CD4-positive, alpha-beta T cell (primary cell): ENCODE results near the gene SEPTIN3. TPM values are rescaled to one million over a fixed set of nuclear protein-coding genes. Genes with fewer than 3 reads are reported as not detected.

Experiments
- ATAC-seq: fragments of 200-7000 bp; cut with Tn5 transposase; one replicate; pipeline ENCODE4 v1.10.0; 2022; ENCODE audit warnings: mild to moderate bottlenecking; ENCODE audit not compliant: poor library complexity
- CTCF ChIA-PET: fragments of 350-600 bp; sonication (Branson Sonifier 250); formaldehyde crosslinking; loops from one replicate; lab custom pipeline; 2021; ENCODE audit warnings: antibody characterized with exemption, inconsistent platforms; lab: Charles Lee
- POLR2A ChIA-PET: fragments of 350-600 bp; sonication (Branson Sonifier 250); formaldehyde crosslinking; loops from one replicate; lab custom pipeline; 2021; ENCODE audit warnings: antibody characterized with exemption, inconsistent platforms; lab: Charles Lee
- DNase-seq, 14 experiments: peaks; one replicate each; pipeline ENCODE4 v3.0.0-alpha.2; 2013 to 2020; ENCODE audit warnings: mixed read lengths in 2 of 14
- H3K27ac ChIP-seq, 2 donors: one replicate each; pipeline versions ENCODE4 v1.5.1 to v1.7.0; 2013; ENCODE audit warnings: low read length in 2 of 2, low read depth in 1 of 2, mild to moderate bottlenecking in 1 of 2
- H3K27me3 ChIP-seq, 2 experiments: 1 replicate in 1 of 2; 2 replicates in 1 of 2; pipeline versions ENCODE4 v1.6.1 to v1.7.0; 2013; ENCODE audit warnings: low read length in 2 of 2, control low read depth in 1 of 2, mild to moderate bottlenecking in 1 of 2, moderate library complexity in 1 of 2; ENCODE audit not compliant: insufficient read depth in 2 of 2, control insufficient read depth in 1 of 2
- H3K36me3 ChIP-seq: one replicate; pipeline ENCODE4 v1.6.1; 2013; ENCODE audit warnings: low read length, control low read depth; ENCODE audit not compliant: insufficient read depth
- H3K4me1 ChIP-seq: one replicate; pipeline ENCODE4 v1.6.1; 2013; ENCODE audit warnings: low read length, control low read depth; ENCODE audit not compliant: insufficient read depth
- H3K4me3 ChIP-seq: one replicate; pipeline ENCODE4 v1.5.1; 2013; ENCODE audit warnings: mild to moderate bottlenecking, low read length, moderate library complexity
- H3K9me3 ChIP-seq, 2 experiments: 1 replicate in 1 of 2; 2 replicates in 1 of 2; pipeline versions ENCODE4 v1.6.1 to v1.7.0; 2013; ENCODE audit warnings: low read length in 2 of 2, mild to moderate bottlenecking in 2 of 2, control low read depth in 1 of 2, moderate library complexity in 1 of 2; ENCODE audit not compliant: control insufficient read depth in 1 of 2, insufficient read depth in 1 of 2
- H3K27ac Mint-ChIP-seq: one replicate; pipeline ENCODE4 v1.8.0; 2020; ENCODE audit warnings: mixed read lengths
- H3K27me3 Mint-ChIP-seq: one replicate; pipeline ENCODE4 v1.8.0; 2021; ENCODE audit warnings: mixed read lengths
- H3K36me3 Mint-ChIP-seq: one replicate; pipeline ENCODE4 v1.8.0; 2021; ENCODE audit warnings: low read depth, mixed read lengths
- H3K4me1 Mint-ChIP-seq: one replicate; pipeline ENCODE4 v1.8.0; 2021; ENCODE audit warnings: low read depth, mixed read lengths
- H3K4me3 Mint-ChIP-seq: one replicate; pipeline ENCODE4 v1.8.0; 2020; ENCODE audit warnings: mild to moderate bottlenecking, mixed read lengths
- H3K9me3 Mint-ChIP-seq: one replicate; pipeline ENCODE4 v1.8.0; 2020; ENCODE audit warnings: mixed read lengths
- intact Hi-C, 2 experiments: fragments of 100-400 bp; cut with DNase I in 1 of 2; cut with micrococcal nuclease in 1 of 2; formaldehyde crosslinking; loops; one replicate each; pipeline versions ENCODE4 v1.15.1 to v1.9.0; 2023 to 2025; cut with DNase I, micrococcal nuclease
- total RNA-seq, 174 experiments: library from RNA in 2 of 174; stranded (reverse) in 2 of 174; gene quantifications; one replicate each; pipeline ENCODE4 v1.2.3 and lab custom pipeline; 2021 to 2026
- TF ChIP-seq, protein P1 (sequence below): fragments of 200-600 bp; IDR thresholded peaks from one replicate; pipeline ENCODE4 v1.8.0; 2022; ENCODE audit warnings: antibody characterized with exemption, mild to moderate bottlenecking

SEPTIN3 gene
- total RNA-seq, 2 experiments from 2014 or later, result 0.20 to 0.22 TPM

GRCh38 chr22:41927813-41928212 is 41.4 kb upstream of the SEPTIN3 start:
- Histone ChIP-seq H3K9me3 (no peaks in the 10 kb centered on the region), H3K4me3 (no peak overlapping the region), H3K27me3 (peaks cover 0 to 9% of the 10 kb centered on the region in 2 experiments), H3K27ac (no peak overlapping the region), H3K36me3 (no peaks in the 10 kb centered on the region), H3K4me1 (peaks cover 30% of the 10 kb centered on the region)
- Mint-ChIP-seq H3K27me3 (peaks cover 9% of the 10 kb centered on the region), H3K4me1 (peaks cover 7% of the 10 kb centered on the region), H3K27ac (no peak overlapping the region), H3K4me3 (peak overlapping the region; percentile 66), H3K9me3 (no peaks in the 10 kb centered on the region), H3K36me3 (no peaks in the 10 kb centered on the region)
- ChIA-PET POLR2A (interaction anchor here (0.8 to 4.9 kb wide), 4 partner anchors 12 to 239 kb away, joined by 3 to 63 read pairs (median 10); partner anchors contain the start of genes SNU13 and SREBF2), CTCF (interaction anchor here (1.7 kb wide), 1 partner anchor 13 kb away, joined by 4 read pairs; no protein-coding TSS in a partner anchor)
- ATAC-seq, result no peak
- no peak for DNase-seq
- intact Hi-C loops, result loop anchor here in 1 of 2 experiments (2.0 kb wide), 1 partner anchor 13 kb away; no protein-coding TSS in a partner anchor
- TF ChIP-seq, protein P1, sequence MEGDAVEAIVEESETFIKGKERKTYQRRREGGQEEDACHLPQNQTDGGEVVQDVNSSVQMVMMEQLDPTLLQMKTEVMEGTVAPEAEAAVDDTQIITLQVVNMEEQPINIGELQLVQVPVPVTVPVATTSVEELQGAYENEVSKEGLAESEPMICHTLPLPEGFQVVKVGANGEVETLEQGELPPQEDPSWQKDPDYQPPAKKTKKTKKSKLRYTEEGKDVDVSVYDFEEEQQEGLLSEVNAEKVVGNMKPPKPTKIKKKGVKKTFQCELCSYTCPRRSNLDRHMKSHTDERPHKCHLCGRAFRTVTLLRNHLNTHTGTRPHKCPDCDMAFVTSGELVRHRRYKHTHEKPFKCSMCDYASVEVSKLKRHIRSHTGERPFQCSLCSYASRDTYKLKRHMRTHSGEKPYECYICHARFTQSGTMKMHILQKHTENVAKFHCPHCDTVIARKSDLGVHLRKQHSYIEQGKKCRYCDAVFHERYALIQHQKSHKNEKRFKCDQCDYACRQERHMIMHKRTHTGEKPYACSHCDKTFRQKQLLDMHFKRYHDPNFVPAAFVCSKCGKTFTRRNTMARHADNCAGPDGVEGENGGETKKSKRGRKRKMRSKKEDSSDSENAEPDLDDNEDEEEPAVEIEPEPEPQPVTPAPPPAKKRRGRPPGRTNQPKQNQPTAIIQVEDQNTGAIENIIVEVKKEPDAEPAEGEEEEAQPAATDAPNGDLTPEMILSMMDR, result no peak

DNA sequence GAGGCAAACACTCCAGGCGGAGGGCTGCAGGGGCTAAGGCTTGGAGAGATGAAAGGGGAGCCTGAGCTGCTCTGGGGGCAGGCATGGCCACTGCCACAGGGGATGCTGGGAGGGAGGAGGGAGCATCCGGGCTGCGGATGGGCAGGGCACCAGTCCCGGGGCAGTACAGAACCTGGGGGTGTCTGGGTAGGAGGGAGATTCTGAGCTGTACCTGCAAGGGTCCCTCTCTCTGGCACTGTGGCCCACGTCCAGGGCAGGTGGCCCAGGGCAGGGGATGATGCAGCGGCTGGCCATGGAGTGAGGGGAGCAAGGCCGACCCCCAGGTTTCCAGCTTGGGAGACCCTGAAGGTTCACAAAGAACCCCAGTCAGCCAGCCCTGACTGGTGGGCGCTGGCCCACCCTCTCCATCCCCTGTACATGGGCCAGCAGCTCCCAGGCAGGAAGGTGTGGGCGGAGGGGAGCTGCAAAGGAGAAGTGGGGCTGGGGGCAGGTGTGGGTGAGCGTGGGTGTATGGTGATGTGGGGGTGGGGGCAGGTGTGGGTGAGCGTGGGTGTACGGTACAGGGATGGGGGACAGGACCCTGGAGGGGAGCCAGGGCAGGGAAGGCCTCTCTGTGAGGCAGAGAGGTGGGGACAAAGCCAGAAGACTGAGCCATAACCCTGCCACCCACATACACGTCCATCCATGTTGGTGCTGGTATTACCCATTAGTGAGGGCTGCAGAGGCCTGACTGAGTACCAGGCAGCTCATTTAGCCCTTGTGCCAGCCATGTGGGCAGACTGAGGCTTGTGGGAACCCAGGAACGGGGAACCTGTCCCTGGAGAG is 40.4 kb upstream of the SEPTIN3 start:
- Histone ChIP-seq H3K4me1 (peaks cover 30% of the 10 kb centered on the region), H3K9me3 (no peaks in the 10 kb centered on the region), H3K27ac (no peak overlapping the region), H3K36me3 (no peaks in the 10 kb centered on the region), H3K27me3 (peaks cover 0 to 9% of the 10 kb centered on the region in 2 experiments), H3K4me3 (no peak overlapping the region)
- CTCF ChIA-PET, result interaction anchor here (1.7 kb wide), 1 partner anchor 12 kb away, joined by 4 read pairs; no protein-coding TSS in a partner anchor
- H3K27me3 Mint-ChIP-seq, result peaks cover 9% of the 10 kb centered on the region
- intact Hi-C loops, result no loop called here
- no peak overlapping the region for H3K27ac Mint-ChIP-seq
- peak overlapping the region; percentile 42 for H3K4me3 Mint-ChIP-seq
- POLR2A ChIA-PET, result interaction anchor here (0.8 to 4.9 kb wide), 3 partner anchors 11 to 240 kb away, joined by 3 to 63 read pairs (median 7); partner anchors contain the start of genes SNU13 and SREBF2
- TF ChIP-seq, protein P1, result no peak
- H3K4me1 Mint-ChIP-seq, result peaks cover 7% of the 10 kb centered on the region
- no peaks in the 10 kb centered on the region for H3K9me3 Mint-ChIP-seq
- no peaks in the 10 kb centered on the region for H3K36me3 Mint-ChIP-seq
- no peak for ATAC-seq
- DNase-seq, result no peak

GRCh38 chr22:41929418-41929810 is 39.8 kb upstream of the SEPTIN3 start:
- peaks cover 30% of the 10 kb centered on the region for H3K4me1 ChIP-seq
- Mint-ChIP-seq H3K9me3 (no peaks in the 10 kb centered on the region), H3K27ac (no peak overlapping the region), H3K4me3 (no peak overlapping the region), H3K36me3 (no peaks in the 10 kb centered on the region), H3K4me1 (peaks cover 7% of the 10 kb centered on the region), H3K27me3 (peaks cover 9% of the 10 kb centered on the region)
- ChIA-PET POLR2A (interaction anchor here (1.9 to 4.9 kb wide), 2 partner anchors 11 to 97 kb away, joined by 7 to 63 read pairs; partner anchors contain the start of gene SREBF2), CTCF (no interaction called here)
- H3K27ac ChIP-seq, result no peak overlapping the region
- no peak overlapping the region for H3K4me3 ChIP-seq
- intact Hi-C loops, result no loop called here
- H3K27me3 ChIP-seq, result peaks cover 0 to 9% of the 10 kb centered on the region in 2 experiments
- DNase-seq (no peak), ATAC-seq (no peak)
- H3K36me3 ChIP-seq, result no peaks in the 10 kb centered on the region
- H3K9me3 ChIP-seq, result no peaks in the 10 kb centered on the region
- TF ChIP-seq, protein P1, result no peak
